Nephron progenitor cell (in vitro differentiated cells): ENCODE results near the gene CABLES1.
"Not testable (repeated sequence)": the region's sequence is repeated elsewhere in the genome, so short reads cannot be mapped to it uniquely, and the experiment has no call there.

ENCODE experiments used
- DNase-seq: peaks from one replicate; pipeline ENCODE4 v3.0.0; 2021
- H3K27ac Mint-ChIP-seq: 2 replicates; pipeline ENCODE4 v1.8.0; 2021; ENCODE audit warnings: mild to moderate bottlenecking, moderate library complexity, mixed read lengths
- H3K27me3 Mint-ChIP-seq: 2 replicates; pipeline ENCODE4 v1.8.0; 2021; ENCODE audit warnings: mild to moderate bottlenecking, low read depth, mixed read lengths; ENCODE audit not compliant: poor library complexity
- H3K36me3 Mint-ChIP-seq: 2 replicates; pipeline ENCODE4 v1.8.0; 2021; ENCODE audit warnings: low read depth, mixed read lengths
- H3K4me1 Mint-ChIP-seq: 2 replicates; pipeline ENCODE4 v1.8.0; 2021; ENCODE audit warnings: mixed read lengths
- H3K4me3 Mint-ChIP-seq: 2 replicates; pipeline ENCODE4 v1.8.0; 2021; ENCODE audit warnings: mild to moderate bottlenecking, moderate library complexity, mixed read lengths
- H3K9me3 Mint-ChIP-seq: 2 replicates; pipeline ENCODE4 v1.8.0; 2021; ENCODE audit warnings: mild to moderate bottlenecking, moderate library complexity, mixed read lengths
- TF ChIP-seq, protein P1 (sequence below): fragments of 200-600 bp; sonication (generic); IDR thresholded peaks from 2 replicates; pipeline ENCODE4 v1.5.0; 2021; ENCODE audit warnings: antibody characterized with exemption

CABLES1 gene

DNA sequence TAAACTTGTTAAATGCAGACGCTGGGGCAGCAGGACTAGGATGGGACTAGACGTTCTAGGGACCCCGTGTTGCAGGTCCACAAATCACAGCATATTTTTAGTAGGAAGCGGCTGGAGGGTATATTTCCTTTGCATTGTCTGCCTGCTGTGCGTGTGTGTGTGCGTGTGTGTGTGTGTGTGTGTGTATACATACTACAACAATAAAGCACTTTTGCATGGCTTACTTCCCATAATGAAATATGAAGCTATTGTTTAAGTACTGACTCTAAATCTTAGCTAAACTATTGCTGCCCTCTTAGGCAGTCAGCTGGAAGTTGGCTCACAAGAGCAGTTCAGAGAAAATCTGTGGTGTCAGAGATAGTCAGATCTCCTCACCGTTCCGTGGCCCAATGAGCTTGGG is 133.4 kb downstream of the CABLES1 start:
- DNase-seq, result no peak
- Mint-ChIP-seq H3K9me3 (peaks cover 45% of the 10 kb centered on the region), H3K4me3 (no peak overlapping the region), H3K36me3 (peaks cover 26% of the 10 kb centered on the region), H3K27me3 (no peaks in the 10 kb centered on the region), H3K27ac (no peak overlapping the region), H3K4me1 (peaks cover 17% of the 10 kb centered on the region)
- TF ChIP-seq, protein P1, sequence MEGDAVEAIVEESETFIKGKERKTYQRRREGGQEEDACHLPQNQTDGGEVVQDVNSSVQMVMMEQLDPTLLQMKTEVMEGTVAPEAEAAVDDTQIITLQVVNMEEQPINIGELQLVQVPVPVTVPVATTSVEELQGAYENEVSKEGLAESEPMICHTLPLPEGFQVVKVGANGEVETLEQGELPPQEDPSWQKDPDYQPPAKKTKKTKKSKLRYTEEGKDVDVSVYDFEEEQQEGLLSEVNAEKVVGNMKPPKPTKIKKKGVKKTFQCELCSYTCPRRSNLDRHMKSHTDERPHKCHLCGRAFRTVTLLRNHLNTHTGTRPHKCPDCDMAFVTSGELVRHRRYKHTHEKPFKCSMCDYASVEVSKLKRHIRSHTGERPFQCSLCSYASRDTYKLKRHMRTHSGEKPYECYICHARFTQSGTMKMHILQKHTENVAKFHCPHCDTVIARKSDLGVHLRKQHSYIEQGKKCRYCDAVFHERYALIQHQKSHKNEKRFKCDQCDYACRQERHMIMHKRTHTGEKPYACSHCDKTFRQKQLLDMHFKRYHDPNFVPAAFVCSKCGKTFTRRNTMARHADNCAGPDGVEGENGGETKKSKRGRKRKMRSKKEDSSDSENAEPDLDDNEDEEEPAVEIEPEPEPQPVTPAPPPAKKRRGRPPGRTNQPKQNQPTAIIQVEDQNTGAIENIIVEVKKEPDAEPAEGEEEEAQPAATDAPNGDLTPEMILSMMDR, result no peak

- H3K4me1 Mint-ChIP-seq, result peaks cover 17% of the 10 kb centered on the region
- peaks cover 45% of the 10 kb centered on the region for H3K9me3 Mint-ChIP-seq
- not testable (repeated sequence) for H3K27me3 Mint-ChIP-seq, H3K4me3 Mint-ChIP-seq, DNase-seq, H3K27ac Mint-ChIP-seq
- H3K36me3 Mint-ChIP-seq, result peaks cover 26% of the 10 kb centered on the region
Measured at GRCh38 chr18:23269068-23269467, 133.8 kb downstream of the CABLES1 start.

DNA sequence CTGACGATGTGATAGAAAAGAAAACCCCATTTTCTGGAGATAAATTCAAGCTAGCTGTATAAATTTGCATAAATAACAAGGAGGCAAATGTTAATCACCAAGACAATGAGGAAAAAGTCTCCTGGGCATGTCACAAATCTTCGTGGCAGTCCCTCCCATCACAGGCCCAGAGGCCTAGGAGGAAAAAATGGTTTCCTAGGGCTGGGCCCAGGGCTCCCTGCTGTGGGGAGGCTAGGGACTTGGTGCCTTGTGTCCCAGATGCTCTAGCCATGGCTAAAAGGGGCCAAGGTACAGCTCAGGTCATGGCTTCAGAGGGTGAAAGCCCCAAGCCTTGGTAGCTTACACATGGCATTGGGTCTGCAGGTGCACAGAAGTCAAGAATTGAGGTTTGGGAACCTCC is 134.6 kb downstream of the CABLES1 start:
- Mint-ChIP-seq H3K27me3 (no peaks in the 10 kb centered on the region), H3K4me3 (no peak overlapping the region), H3K36me3 (peaks cover 26% of the 10 kb centered on the region), H3K9me3 (peaks cover 45% of the 10 kb centered on the region), H3K4me1 (peaks cover 21% of the 10 kb centered on the region), H3K27ac (no peak overlapping the region)
- no peak for DNase-seq
- TF ChIP-seq, protein P1, result no peak

- Mint-ChIP-seq H3K4me1 (peaks cover 25% of the 10 kb centered on the region), H3K36me3 (peaks cover 30% of the 10 kb centered on the region), H3K27ac (no peak overlapping the region), H3K4me3 (no peak overlapping the region), H3K9me3 (peaks cover 45% of the 10 kb centered on the region), H3K27me3 (no peaks in the 10 kb centered on the region)
- TF ChIP-seq, protein P1, result no peak
- no peak for DNase-seq
Measured at GRCh38 chr18:23270986-23271680, 135.8 kb downstream of the CABLES1 start.

DNA sequence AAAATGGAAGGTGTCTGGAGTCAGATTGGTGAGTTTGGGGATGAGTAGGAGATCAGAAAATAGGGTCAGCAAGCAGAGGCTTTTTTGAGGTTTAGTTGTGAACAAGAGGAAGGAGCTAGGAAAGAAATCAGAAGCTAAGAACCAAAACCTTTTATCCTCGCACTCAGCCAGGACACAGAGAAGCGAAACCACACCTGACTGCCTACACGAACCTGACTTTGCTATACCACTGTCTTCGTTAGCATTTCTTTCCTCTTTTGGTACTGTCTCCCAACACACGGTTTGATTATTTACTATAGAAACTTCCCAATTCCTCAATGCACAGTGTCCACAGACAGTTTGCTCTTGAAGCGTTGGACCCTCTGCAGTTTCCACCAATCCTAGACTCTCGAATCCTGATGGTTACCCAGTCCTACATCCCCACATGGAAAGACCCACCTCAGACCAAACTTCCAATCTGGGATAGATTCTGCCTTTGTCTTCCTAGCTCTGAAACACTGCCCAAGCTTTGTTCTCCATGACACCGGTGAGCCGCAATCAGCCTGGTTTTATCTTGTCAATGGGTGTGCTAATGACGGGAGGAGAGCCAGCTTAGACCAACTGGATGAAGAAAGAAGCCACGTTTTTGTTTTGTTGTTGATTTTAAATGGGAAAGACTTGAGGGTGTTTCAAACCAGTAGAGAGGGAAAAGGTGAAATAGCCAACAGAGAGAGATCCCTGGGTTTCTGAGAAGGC is 137.4 kb downstream of the CABLES1 start:
- Mint-ChIP-seq H3K9me3 (peaks cover 55% of the 10 kb centered on the region), H3K4me3 (no peak overlapping the region), H3K27me3 (peaks cover 3% of the 10 kb centered on the region), H3K36me3 (peaks cover 41% of the 10 kb centered on the region), H3K27ac (no peak overlapping the region), H3K4me1 (peaks cover 21% of the 10 kb centered on the region)
- TF ChIP-seq, protein P1, result no peak
- no peak for DNase-seq

DNA sequence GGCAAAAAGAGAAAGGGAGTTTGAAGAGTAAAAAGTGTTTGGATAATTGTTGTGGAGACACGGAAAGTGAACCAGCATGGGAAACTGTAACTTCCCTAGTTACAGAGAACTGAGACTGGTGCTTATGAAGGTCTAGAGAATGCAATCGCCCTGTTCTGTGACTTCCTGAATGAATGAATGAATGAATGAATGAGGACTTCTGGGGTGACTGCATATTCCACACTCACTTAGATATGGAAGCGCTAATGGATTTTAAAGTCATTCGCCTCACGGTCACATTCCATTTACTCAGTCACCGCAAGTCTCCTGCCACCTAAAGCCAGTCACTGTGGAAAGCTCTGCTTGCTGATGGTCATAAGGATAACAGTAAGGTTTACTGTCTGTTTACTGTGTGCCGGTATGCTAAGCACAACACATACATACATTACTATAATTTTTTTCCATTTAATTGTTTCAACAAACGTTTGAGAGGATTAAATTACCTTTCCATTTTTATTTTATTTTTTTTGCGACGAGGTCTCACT is 138.2 kb downstream of the CABLES1 start:
- H3K9me3 Mint-ChIP-seq, result peaks cover 56% of the 10 kb centered on the region
- no peak overlapping the region for H3K27ac Mint-ChIP-seq
- peaks cover 3% of the 10 kb centered on the region for H3K27me3 Mint-ChIP-seq
- DNase-seq, result no peak
- no peak overlapping the region for H3K4me3 Mint-ChIP-seq
- peaks cover 20% of the 10 kb centered on the region for H3K4me1 Mint-ChIP-seq
- H3K36me3 Mint-ChIP-seq, result peaks cover 46% of the 10 kb centered on the region
- TF ChIP-seq, protein P1, result no peak
